Smooth muscle cell (in vitro differentiated cells): Measurements from ENCODE around the gene DCAF7. TPM values are rescaled to one million over a fixed set of nuclear protein-coding genes. Genes with fewer than 3 reads are reported as not detected.
A peak's percentile ranks its signal among the peaks of the same experiment; 100 is the strongest.

Experiments
- DNase-seq: peaks from one replicate; lab custom pipeline; 2025; ENCODE audit not compliant: unreplicated experiment; lab: John Stamatoyannopoulos, UW
- H2AFZ ChIP-seq: fragments of 200-600 bp; sonication (generic); 2 replicates; pipeline ENCODE4 v1.6.0; 2016; ENCODE audit warnings: antibody characterized with exemption, low read depth, mild to moderate bottlenecking
- H3F3A ChIP-seq: fragments of 200-600 bp; sonication (generic); 2 replicates; pipeline ENCODE4 v1.6.0; 2017; ENCODE audit warnings: antibody characterized with exemption, low read depth
- H3K27ac ChIP-seq: fragments of 200-600 bp; sonication (generic); 2 replicates; pipeline ENCODE4 v1.5.1; 2016; ENCODE audit warnings: low read depth, mild to moderate bottlenecking
- H3K27me3 ChIP-seq: fragments of 200-600 bp; sonication (generic); 2 replicates; pipeline ENCODE4 v1.6.1; 2016; ENCODE audit warnings: low read depth, mild to moderate bottlenecking
- H3K36me3 ChIP-seq: fragments of 200-600 bp; sonication (generic); 2 replicates; pipeline ENCODE4 v1.5.1; 2016; ENCODE audit warnings: low read depth
- H3K4me1 ChIP-seq: fragments of 200-600 bp; sonication (generic); 2 replicates; pipeline ENCODE4 v1.5.1; 2016; ENCODE audit warnings: low read depth
- H3K4me2 ChIP-seq: fragments of 200-600 bp; sonication (generic); 2 replicates; pipeline ENCODE4 v1.6.0; 2016; ENCODE audit warnings: mild to moderate bottlenecking
- H3K4me3 ChIP-seq: fragments of 200-600 bp; sonication (generic); 2 replicates; pipeline ENCODE4 v1.5.1; 2016; ENCODE audit warnings: mild to moderate bottlenecking
- H3K79me2 ChIP-seq: fragments of 200-600 bp; sonication (generic); 2 replicates; pipeline ENCODE4 v1.6.0; 2016; ENCODE audit warnings: low read depth, mild to moderate bottlenecking
- H3K9ac ChIP-seq: fragments of 200-600 bp; sonication (generic); 2 replicates; pipeline ENCODE4 v1.6.0; 2016; ENCODE audit warnings: low read depth
- H3K9me3 ChIP-seq: fragments of 200-600 bp; sonication (generic); replicated peaks from 2 replicates; pipeline ENCODE4 v1.5.1; 2016; ENCODE audit warnings: low read depth
- H4K20me1 ChIP-seq: fragments of 200-600 bp; sonication (generic); 2 replicates; pipeline ENCODE4 v1.6.0; 2016; ENCODE audit warnings: low read depth
- CTCF ChIP-seq: fragments of 200-600 bp; sonication (generic); IDR thresholded peaks from 2 replicates; pipeline ENCODE4 v1.5.1; 2017; ENCODE audit warnings: borderline replicate concordance, mild to moderate bottlenecking, antibody characterized with exemption; ENCODE audit not compliant: insufficient read depth, poor library complexity, severe bottlenecking
- WGBS: methylation state at CpG from one replicate; pipeline ENCODE4 v1.1.7; 2016; ENCODE audit warnings: low lambda C conversion rate; 5-methylcytosine and 5-hydroxymethylcytosine counted together
- polyA plus RNA-seq: library from polyadenylated mRNA; unstranded; fragments of >200 nt; fragmentation: Nextera tagmentation; extraction: Ambion mirVana; gene quantifications from 2 replicates; pipeline ENCODE4 v1.2.1, GENCODE V29; 2016
- total RNA-seq: library from RNA; depleted of rRNA; stranded (reverse); fragments of >200 nt; gene quantifications from 2 replicates; pipeline ENCODE4 v1.2.3, GENCODE V29; 2014

Gene DCAF7
- 29.8 and 36.8 TPM in 2 replicates for total RNA-seq
- 48.5 and 50.2 TPM in 2 replicates for polyA plus RNA-seq

GRCh38 chr17:63549946-63550816, at the start of gene DCAF7:
Gene DCAF7 (plus strand): TSS chr17:63550477. CDS start chr17:63550678, 201 bp downstream.
- Histone ChIP-seq H3K9me3 (no peaks in the 10 kb centered on the region), H3K27me3 (no peaks in the 10 kb centered on the region), H3K27ac (peak within 1 kb of the TSS; percentile 84), H3K36me3 (no peaks in the 10 kb centered on the region), H3K9ac (peak within 1 kb of the TSS; percentile 82), H3K79me2 (peaks cover 38% of the 10 kb centered on the region), H3K4me1 (peaks cover 9% of the 10 kb centered on the region), H2AFZ (peak within 1 kb of the TSS; percentile 89), H3K4me3 (peak within 1 kb of the TSS; percentile 69), H3K4me2 (peak within 1 kb of the TSS; percentile 97), H4K20me1 (peaks cover 40% of the 10 kb centered on the region), H3F3A (peaks cover 4% of the 10 kb centered on the region)
- WGBS: under 1% methylated on average over 52 of the region's 72 CpGs
- no peak for TF ChIP-seq CTCF
- peak; percentile 93 for DNase-seq

GRCh38 chr17:63500543-63501390, 49.5 kb upstream of the DCAF7 start:
- no peak overlapping the region for H3K4me2 ChIP-seq
- H3F3A ChIP-seq: no peaks in the 10 kb centered on the region
- H3K27me3 ChIP-seq: peaks cover 33% of the 10 kb centered on the region
- H4K20me1 ChIP-seq: no peaks in the 10 kb centered on the region
- no peak for TF ChIP-seq CTCF
- no peaks in the 10 kb centered on the region for H3K36me3 ChIP-seq
- no peak overlapping the region for H3K27ac ChIP-seq
- no peaks in the 10 kb centered on the region for H3K4me1 ChIP-seq
- no peaks in the 10 kb centered on the region for H3K79me2 ChIP-seq
- no peaks in the 10 kb centered on the region for H3K9me3 ChIP-seq
- no peak for DNase-seq
- H3K4me3 ChIP-seq: no peak overlapping the region
- 69% methylated on average over 7 of the region's 14 CpGs for WGBS
- H3K9ac ChIP-seq: no peak overlapping the region
- H2AFZ ChIP-seq: no peak overlapping the region

GRCh38 chr17:63503341-63503705, 47.0 kb upstream of the DCAF7 start:
- no peak overlapping the region for H3K4me3 ChIP-seq
- H3F3A ChIP-seq: no peaks in the 10 kb centered on the region
- 85% methylated on average over 8 of the region's 8 CpGs for WGBS
- peaks cover 33% of the 10 kb centered on the region for H3K27me3 ChIP-seq
- H3K27ac ChIP-seq: no peak overlapping the region
- H3K36me3 ChIP-seq: no peaks in the 10 kb centered on the region
- no peaks in the 10 kb centered on the region for H3K4me1 ChIP-seq
- no peak overlapping the region for H2AFZ ChIP-seq
- no peak overlapping the region for H3K9ac ChIP-seq
- H3K79me2 ChIP-seq: no peaks in the 10 kb centered on the region
- no peak for TF ChIP-seq CTCF
- H4K20me1 ChIP-seq: no peaks in the 10 kb centered on the region
- H3K9me3 ChIP-seq: no peaks in the 10 kb centered on the region
- DNase-seq: no peak
- no peak overlapping the region for H3K4me2 ChIP-seq
